Measurements from ENCODE around the gene MRLN. TPM values are rescaled to one million over a fixed set of nuclear protein-coding genes. Genes with fewer than 3 reads are reported as not detected.
A peak's percentile ranks its signal among the peaks of the same experiment; 100 is the strongest.
"Not testable (repeated sequence)": the region's sequence is repeated elsewhere in the genome, so short reads cannot be mapped to it uniquely, and the experiment has no call there.

MRLN gene
- total RNA-seq, 1 donor from 2014 or later = not detected

DNA sequence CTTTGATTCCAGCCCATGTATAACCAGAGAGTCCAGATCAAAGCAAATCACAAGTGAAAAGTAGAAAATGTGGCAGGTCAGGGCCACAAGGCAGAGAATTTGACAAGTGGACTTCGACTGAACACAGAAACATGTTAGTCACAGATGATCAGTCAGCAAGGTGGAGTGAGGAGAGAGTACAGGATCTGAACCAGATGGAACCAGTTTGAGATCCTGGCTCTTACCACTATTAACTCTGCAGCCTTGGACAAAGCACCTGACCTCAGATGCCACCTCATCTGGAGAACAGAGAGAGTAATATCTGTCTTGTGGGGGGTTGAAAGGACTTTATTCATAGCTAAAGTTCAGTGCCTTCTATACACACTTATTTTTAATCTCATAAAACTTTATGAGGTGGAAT lies 4.4 kb downstream of the MRLN start:
- Histone ChIP-seq H3K36me3 (no peaks in the 10 kb centered on the region), H2AFZ (replicated peaks) (peak overlapping the region; percentile 65), H3K4me3 (no peak overlapping the region), H4K20me1 (ENCODE audit: low read depth) (no peaks in the 10 kb centered on the region), H3K9ac (no peak overlapping the region), H3K27ac (no peak overlapping the region), H3K27me3 (no peaks in the 10 kb centered on the region), H3K4me1 (no peaks in the 10 kb centered on the region), H3K9me3 (ENCODE audit: low read depth) (no peaks in the 10 kb centered on the region), H3F3A (ENCODE audit: low read depth) (no peaks in the 10 kb centered on the region), H3K4me2 (no peak overlapping the region), H3K79me2 (ENCODE audit: low read depth) (no peaks in the 10 kb centered on the region)
- H3K4me3 Mint-ChIP-seq = no peak overlapping the region
- H3K9me3 Mint-ChIP-seq = peaks cover 3% of the 10 kb centered on the region
- TF ChIP-seq EZH2phosphoT487 (IDR thresholded peaks at IDR 0.05) (no peak), EZH2 (IDR thresholded peaks at IDR 0.05) (no peak), CTCF (IDR thresholded peaks at IDR 0.05) (no peak)
- no peak for DNase-seq (ENCODE audit: low spot score)
- H3K36me3 Mint-ChIP-seq = no peaks in the 10 kb centered on the region
- H3K27me3 Mint-ChIP-seq (ENCODE audit: insufficient read depth, low read depth) = peaks cover 2% of the 10 kb centered on the region
- no peak overlapping the region for H3K27ac Mint-ChIP-seq
- peaks cover 9% of the 10 kb centered on the region for H3K4me1 Mint-ChIP-seq

GRCh38 chr10:59745163-59745650 lies 8.0 kb downstream of the MRLN start:
- H3K9me3 Mint-ChIP-seq = peaks cover 3% of the 10 kb centered on the region

DNA sequence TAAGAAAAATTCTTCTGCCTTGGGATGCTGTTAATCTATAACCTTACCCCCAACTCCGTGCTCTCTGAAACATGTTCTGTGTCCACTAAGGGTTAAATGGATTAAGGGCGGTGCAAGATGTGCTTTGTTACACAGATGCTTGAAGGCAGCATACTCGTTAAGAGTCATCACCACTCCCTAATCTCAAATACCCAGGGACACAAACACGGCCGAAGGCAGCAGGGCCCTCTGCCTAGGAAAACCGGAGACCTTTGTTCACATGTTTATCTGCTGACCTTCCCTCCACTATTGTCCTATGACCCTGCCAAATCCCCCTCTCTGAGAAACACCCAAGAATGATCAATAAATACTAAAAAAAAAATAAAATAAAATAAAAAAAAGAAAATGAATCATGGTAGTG lies 8.5 kb downstream of the MRLN start:
- DNase-seq (ENCODE audit: low spot score); H3K4me1 ChIP-seq; H3K4me3 Mint-ChIP-seq; H3K9ac ChIP-seq; H3K79me2 ChIP-seq (ENCODE audit: low read depth); H3K27me3 ChIP-seq; H3K4me2 ChIP-seq; H3K9me3 ChIP-seq (ENCODE audit: low read depth); H4K20me1 ChIP-seq (ENCODE audit: low read depth); H3K27me3 Mint-ChIP-seq (ENCODE audit: insufficient read depth, low read depth); H3K9me3 Mint-ChIP-seq; H3K4me3 ChIP-seq; H3K36me3 ChIP-seq; H2AFZ ChIP-seq (replicated peaks); H3K36me3 Mint-ChIP-seq; H3K4me1 Mint-ChIP-seq; H3K27ac Mint-ChIP-seq; H3F3A ChIP-seq (ENCODE audit: low read depth); H3K27ac ChIP-seq: not testable (repeated sequence)

More at GRCh38 chr10:59745163-59745650, 8.0 kb downstream of the MRLN start:
- Histone ChIP-seq H2AFZ (replicated peaks) (no peak overlapping the region), H4K20me1 (ENCODE audit: low read depth) (no peaks in the 10 kb centered on the region), H3F3A (ENCODE audit: low read depth) (no peaks in the 10 kb centered on the region), H3K4me3 (no peak overlapping the region), H3K4me2 (no peak overlapping the region), H3K9me3 (ENCODE audit: low read depth) (no peaks in the 10 kb centered on the region), H3K9ac (no peak overlapping the region), H3K27me3 (no peaks in the 10 kb centered on the region), H3K27ac (no peak overlapping the region), H3K36me3 (no peaks in the 10 kb centered on the region), H3K79me2 (ENCODE audit: low read depth) (no peaks in the 10 kb centered on the region), H3K4me1 (no peaks in the 10 kb centered on the region)
- Mint-ChIP-seq H3K27ac (no peak overlapping the region), H3K27me3 (ENCODE audit: insufficient read depth, low read depth) (peaks cover 2% of the 10 kb centered on the region), H3K4me3 (no peak overlapping the region), H3K36me3 (no peaks in the 10 kb centered on the region), H3K4me1 (peaks cover 4% of the 10 kb centered on the region)
- TF ChIP-seq EZH2 (IDR thresholded peaks at IDR 0.05) (no peak), EZH2phosphoT487 (IDR thresholded peaks at IDR 0.05) (no peak)
- DNase-seq (ENCODE audit: low spot score) = no peak

DNA sequence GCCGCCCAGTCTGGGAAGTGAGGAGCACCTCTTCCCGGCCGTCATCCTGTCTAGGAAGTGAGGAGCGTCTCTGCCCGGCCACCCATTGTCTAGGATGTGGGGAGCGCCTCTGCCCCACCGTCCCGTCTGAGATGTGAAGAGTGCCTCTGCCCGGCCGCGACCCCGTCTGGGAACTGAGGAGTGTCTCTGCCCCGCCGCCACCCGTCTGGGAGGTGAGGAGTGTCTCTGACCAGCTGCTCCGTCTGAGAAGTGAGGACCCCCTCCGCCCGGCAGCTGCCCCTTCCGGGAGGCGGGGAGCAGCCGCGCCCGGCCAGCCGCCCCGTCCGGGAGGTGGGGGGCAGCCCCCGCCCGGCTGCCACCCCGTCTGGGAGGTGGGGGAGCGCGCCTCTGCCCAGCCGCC lies 9.1 kb downstream of the MRLN start:
- not testable (repeated sequence) for H3K27me3 Mint-ChIP-seq (ENCODE audit: insufficient read depth, low read depth); H3K4me3 Mint-ChIP-seq; H3K36me3 ChIP-seq; H3K4me1 ChIP-seq; H3K27ac Mint-ChIP-seq; H3K9ac ChIP-seq; H3K36me3 Mint-ChIP-seq; H3K4me3 ChIP-seq; H3K9me3 Mint-ChIP-seq; H3K4me1 Mint-ChIP-seq; H3K4me2 ChIP-seq; H3K9me3 ChIP-seq (ENCODE audit: low read depth); H4K20me1 ChIP-seq (ENCODE audit: low read depth); H3K27ac ChIP-seq; H3K79me2 ChIP-seq (ENCODE audit: low read depth); H3F3A ChIP-seq (ENCODE audit: low read depth); H3K27me3 ChIP-seq; DNase-seq (ENCODE audit: low spot score); H2AFZ ChIP-seq (replicated peaks)

GRCh38 chr10:59741583-59741982 lies 11.7 kb downstream of the MRLN start:
- Histone ChIP-seq H3K9me3 (ENCODE audit: low read depth) (no peaks in the 10 kb centered on the region), H3K4me2 (no peak overlapping the region), H3K9ac (no peak overlapping the region), H3K27me3 (no peaks in the 10 kb centered on the region), H3K79me2 (ENCODE audit: low read depth) (no peaks in the 10 kb centered on the region), H4K20me1 (ENCODE audit: low read depth) (no peaks in the 10 kb centered on the region), H3K4me1 (no peaks in the 10 kb centered on the region), H3K4me3 (no peak overlapping the region), H2AFZ (replicated peaks) (no peak overlapping the region), H3K36me3 (no peaks in the 10 kb centered on the region), H3F3A (ENCODE audit: low read depth) (no peaks in the 10 kb centered on the region), H3K27ac (no peak overlapping the region)
- Mint-ChIP-seq H3K27me3 (ENCODE audit: insufficient read depth, low read depth) (no peaks in the 10 kb centered on the region), H3K4me1 (no peaks in the 10 kb centered on the region), H3K27ac (no peak overlapping the region), H3K36me3 (no peaks in the 10 kb centered on the region), H3K9me3 (peaks cover 3% of the 10 kb centered on the region), H3K4me3 (no peak overlapping the region)
- TF ChIP-seq CTCF (IDR thresholded peaks at IDR 0.05) = no peak
- TF ChIP-seq EZH2phosphoT487 (IDR thresholded peaks at IDR 0.05) = no peak
- no peak for DNase-seq (ENCODE audit: low spot score)

Measured in neural progenitor cell (in vitro differentiated cells).